Measurements from ENCODE around the gene MYT1.

The MYT1 gene

DNA sequence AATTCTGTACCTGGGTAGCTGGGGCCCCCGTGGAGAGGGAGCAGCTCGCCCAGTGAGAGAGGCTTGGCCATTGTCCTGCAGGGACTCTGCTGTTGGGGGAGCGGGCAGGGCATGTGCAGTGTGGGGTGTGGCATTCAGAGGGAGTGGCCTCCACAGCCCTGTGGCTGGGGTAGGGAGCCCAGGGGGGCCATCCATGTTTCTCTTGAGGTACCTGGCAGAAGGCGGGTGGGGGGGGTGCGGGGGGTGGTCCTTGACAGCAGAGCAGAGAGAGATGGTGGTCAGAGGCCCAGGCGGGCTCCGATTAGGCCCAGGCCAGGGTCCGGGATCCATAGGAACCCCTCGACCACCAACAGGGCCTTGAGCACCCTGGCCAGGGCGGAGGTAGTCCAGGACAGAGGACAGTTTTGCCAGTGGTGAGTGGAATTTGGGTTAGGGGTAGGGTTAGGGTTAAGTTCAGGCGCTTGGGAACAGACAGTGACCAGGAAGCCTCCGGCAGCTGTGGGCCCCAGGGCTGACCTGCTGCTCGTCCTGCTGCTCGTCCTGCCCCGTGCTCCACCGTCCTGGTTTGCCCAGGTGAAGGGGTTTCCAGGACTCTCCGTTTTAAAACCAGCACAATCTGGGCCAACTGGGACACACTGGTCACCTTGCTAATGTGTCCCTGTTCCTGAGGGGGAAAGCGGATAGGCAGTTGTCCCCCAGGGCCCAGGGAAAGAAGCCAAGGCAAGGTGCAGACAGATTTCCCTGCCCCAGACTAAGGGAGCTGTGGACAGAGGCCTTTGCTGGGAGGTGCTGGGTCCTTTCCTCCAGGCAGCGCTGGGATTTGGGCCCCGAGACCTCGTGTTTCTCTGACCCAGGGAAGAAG lies 24.8 kb upstream of the MYT1 start:
- no peak for DNase-seq

DNA sequence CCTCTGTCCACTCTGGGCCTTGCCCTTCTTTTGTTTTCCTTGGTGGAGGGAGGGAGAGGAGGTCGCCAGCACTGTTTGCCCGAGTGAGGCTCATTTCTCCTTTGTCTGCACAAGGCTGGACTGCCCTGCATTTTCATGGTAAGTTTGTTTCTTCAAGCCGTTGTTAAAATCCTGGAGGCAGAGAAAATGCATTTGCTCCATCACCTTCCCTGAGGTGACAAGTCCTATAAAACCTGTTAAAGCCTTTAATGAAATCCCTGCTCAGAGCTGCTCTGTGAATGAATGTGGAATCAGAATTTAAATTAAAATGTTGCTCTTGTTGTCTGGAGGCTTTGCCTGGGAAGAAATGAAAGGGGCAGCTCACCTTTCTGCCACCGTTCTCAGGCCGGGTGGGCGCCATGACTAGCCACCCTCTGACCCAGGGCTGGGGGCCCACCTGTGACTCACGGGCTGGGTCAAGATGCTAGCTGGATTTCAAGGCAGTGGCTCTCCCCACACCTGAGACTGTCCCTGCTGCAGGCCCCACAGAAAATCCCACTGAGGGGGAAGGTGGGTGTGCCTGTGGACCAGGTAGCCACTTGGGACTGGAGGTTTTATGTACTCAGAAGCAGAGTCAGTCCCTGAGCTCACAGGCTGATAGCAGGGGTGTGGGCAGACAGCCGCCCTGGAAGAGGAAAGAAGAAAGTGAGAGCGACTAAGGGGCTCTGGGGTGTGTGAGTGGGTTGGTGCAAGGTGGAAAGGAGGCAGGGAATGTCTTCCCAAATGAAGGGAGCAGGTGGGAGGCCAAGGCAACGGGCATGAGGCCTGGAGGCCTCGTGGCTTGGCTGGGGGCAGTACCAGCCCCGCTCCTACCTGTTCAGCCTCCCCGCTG lies 24.0 kb upstream of the MYT1 start:
- no peak for DNase-seq

GRCh38 chr20:64140956-64141355 lies 23.3 kb upstream of the MYT1 start:
- no peak for DNase-seq

DNA sequence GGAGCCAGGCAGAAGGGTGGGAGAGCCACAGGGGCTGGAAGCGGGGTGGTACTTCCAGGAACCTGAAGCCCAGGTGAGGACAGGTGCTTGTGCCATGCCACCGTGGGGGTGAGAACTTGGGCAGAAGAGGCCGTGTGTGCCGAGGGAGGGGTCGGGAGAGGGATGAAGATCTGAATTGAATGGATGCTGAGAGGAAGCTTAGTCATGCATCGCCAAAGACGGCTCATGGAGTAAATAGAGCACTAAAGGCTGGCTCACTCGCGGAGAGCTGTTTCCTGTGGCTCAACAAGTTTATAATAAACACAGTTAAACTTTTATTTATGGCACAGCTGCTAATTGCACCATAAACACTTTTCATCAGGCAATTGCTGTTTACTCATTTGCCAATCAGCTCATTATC lies 21.7 kb upstream of the MYT1 start:
- DNase-seq, result no peak

DNA sequence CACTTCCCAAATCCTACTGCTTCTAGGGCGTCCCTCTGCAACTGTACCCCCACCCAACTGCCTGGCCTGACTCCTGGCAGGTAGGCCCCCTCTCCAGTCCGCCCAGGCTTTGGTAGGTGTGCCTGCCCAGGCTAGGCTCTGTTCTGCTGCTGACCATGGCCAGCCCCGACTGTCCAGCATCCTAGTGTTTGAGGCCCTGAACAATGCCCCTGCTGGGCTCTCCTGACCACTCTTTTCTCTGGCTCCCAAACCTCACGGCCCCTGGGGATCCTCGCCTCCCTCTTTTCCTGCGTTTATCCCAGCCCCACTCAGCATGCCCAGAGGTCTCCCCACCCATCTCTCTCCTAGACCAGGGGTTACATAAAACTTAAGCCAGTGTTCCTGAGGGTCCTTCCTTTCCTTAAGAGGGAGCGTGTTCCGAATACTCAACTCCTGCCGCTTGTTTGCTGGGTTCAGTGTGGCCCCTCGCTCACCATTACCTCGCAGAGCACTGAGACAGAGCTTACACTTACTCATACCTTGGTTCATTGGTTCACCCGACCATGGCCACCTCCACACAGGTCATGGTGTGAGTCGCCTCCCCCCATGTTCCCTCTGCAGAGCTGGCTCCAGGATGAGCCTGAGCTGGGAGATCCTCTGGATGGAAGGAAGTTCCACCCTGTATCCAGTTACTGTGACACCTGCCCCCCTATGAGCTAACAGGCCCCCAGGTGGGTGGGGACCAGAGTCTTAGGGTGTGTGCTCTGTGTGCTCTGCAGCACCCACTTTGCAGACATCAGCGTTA lies 21.0 kb upstream of the MYT1 start:
- no peak for DNase-seq

GRCh38 chr20:64144144-64144912 lies 19.9 kb upstream of the MYT1 start:
- DNase-seq, result no peak

DNA sequence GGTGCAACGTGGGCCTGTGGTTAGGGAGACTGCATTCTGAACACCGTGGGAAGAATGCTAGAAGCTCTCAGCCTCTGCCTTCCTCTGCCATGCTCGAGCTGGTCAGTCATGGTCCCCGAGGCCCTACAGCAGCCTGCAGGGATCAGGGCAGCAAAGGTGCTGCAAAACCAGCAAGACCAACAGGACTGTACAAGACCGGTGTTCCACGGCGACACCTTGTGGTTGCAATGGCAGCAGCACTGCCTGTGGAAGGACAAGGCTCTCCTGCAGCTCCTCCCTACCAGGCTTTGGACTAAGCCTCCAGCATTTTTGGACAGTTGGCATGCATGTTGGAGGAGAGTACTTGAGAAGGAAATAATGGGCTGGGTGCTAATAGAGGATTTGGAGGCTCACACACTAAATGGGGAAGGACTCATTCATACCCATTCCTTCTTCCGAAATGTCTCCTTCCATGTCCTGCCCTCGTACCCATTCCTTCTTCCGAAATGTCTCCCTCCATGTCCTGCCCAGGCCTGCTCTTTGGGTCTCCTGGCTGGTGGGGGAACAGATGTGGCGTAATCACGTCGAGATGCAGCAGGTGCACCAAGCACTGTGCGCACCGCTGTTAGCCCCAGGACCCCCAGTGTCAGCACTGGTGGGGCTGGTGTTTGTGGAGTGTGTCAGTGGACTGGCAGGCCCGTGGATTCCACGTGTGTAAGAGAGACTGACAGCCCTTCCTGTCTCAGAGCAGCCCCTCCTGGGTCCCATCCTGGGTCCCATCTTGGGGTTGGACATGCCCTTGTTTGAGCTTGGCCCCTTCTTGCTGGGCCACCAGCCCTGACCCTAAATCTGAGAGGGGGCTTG lies 18.6 kb upstream of the MYT1 start:
- DNase-seq, result no peak

DNA sequence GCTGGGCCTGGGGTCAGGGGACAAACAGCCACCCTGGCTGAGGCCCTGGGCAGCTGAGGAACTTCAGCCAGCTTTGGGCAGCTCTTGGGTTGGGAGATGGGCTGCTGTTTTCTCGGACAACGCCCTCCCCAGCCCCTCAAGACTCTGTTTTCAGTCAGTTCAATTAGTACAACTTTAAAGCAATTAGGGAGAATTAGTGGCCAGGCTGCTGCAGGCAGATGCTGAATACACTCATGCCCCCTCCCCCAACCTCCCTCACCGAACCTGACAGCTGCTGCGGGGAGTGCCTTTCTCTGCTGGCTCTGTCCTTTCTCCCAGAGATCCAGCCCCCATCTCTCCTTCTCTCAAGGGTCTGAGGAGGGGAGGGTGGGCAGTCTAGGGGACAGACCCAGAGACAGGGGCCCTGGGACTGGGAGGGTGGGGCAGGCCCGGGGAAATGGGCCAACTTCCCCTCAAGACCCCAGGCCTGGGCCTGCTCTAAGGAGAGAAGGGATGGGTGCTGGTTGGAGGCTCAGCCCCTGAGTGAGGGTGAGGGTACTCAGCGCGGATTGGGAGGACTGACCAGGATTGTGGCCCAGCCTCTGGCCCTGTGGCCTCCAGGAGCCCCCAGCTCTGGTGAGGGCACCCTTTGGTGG lies 17.8 kb upstream of the MYT1 start:
- no peak for DNase-seq

- DNase-seq, result peak in 2 of 56 donors; percentile 11 to 36
Observed at GRCh38 chr20:64146936-64147477, 17.2 kb upstream of the MYT1 start.

DNA sequence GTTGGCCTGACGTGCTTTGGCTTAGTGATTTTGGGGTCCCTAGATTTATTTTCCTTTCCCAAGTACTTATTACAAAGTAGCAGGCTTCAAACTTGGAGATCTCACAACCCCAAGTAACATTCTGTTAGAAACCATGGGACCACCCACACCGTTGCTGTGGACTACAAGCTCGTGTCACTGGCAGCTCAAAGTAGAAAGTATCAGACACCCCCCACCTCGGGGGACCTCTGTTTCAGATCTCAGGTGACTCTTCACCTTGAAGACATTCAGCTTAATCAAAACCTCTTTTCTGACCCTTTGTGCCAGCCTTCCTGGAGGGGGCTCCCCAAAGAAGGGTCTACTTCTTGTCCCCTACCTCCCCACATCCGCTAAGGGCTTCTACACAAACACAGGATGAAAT lies 15.7 kb upstream of the MYT1 start:
- no peak for DNase-seq

DNA sequence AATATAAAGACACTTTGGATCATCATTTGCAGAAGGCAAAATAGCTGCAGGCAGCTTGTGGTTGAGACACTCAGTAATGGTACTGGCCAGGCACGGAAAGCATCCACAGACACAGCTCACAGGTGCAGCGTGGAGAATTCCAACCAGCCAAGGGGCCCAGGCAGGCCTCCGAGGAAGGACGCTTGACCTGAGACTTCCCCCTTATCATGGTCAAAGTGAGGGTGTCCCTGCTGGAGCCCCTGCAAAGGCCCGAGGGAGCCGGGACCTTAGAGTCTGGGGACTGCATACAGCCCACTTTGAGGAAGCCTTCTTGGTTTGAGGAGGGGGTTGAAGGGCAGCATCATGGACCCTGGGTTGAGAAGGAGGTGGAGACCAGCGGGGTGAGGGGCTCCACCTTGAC lies 15.1 kb upstream of the MYT1 start:
- no peak for DNase-seq

DNA sequence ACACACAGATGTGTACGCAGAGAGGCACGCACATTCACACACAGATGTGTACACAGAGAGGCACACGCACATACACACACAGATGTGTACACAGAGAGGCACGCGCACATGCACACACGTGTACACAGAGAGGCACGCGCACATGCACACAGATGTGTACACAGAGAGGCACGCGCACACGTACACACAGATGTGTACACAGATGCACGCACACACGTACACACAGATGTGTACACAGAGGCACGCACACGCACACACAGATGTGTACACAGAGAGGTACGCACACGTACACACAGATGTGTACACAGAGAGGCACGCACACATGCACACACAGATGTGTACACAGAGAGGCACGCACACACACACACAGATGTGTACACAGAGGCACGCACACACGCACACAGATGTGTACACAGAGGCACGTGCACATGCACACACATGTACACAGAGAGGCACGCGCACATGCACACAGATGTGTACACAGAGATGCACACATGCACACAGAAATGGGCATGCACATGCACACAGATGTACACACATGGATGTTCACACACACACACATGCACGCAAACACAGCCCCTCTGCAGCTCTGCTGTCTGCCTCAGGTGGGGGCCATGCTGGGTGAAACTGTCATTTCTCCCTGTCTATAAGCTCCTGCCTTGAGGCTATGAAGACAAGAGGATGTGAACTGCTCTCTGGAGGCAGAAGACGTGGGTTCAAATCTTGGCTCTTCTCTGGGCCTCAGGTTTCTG lies 14.3 kb upstream of the MYT1 start:
- no peak for DNase-seq

GRCh38 chr20:64150756-64151632 lies 13.3 kb upstream of the MYT1 start:
- DNase-seq, result no peak

DNA sequence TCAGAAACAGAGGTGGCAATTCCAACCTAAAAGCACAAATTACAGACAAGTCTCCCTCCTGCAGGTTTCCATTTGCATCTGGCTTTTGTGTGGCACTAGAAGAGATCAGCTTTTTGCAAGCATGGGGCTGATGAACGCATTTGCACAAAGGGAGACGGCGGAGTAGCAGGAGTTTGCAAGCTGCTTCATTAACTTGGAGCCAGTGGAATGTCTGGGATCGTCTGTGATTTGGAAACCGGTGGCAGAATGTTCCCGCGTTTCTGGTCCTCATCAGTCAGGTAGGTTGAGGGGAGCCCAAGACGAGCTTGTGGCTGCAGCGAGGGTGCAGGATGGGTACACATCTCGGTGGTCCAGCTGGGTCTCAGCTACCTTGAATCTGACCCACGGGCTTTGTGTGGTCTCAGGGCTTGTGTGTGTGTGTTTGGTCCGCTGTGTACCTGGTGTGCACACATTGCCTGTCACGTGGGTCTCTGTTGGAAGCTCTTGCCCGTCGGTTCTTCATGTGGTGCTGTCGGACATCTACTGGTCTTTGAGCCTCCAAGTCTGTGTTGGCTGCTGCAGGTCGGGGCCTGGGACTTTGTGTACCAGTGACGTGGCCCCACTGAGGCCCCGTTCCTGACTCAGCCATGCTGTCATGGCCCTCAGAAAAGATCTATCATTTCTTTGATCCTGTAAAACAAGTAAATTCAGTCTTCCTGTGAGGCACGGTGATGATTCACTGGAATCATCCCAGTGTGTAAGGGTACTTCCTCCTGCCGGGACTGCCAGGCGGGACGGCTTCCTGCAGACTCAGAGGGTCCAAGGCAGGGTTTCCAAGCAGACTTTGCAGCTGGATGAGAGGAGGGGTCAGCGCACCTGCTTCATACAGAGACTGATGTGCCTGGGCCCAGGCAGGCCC lies 12.4 kb upstream of the MYT1 start:
- DNase-seq, result peak in 1 of 56 donors; percentile 38

DNA sequence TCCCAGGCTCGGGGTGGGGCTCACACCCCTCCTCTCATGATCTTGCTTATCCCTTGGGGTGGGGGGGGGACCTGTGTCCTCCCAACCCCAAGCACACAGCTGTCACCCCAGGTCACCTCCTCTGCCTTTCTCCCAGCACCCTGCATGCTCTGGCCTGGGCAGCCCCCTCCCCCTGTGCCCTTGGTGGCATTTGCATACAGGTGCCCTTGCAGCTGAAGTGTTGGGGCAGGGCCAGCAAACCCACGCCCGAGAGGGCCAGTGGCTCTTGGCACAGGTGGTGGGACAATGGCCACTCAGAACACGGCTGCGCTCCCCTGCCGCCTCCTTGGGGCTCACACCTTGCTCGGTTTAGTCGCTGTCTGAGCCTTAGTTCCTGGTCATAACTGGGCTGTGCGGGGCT lies 11.3 kb upstream of the MYT1 start:
- no peak for DNase-seq

DNA sequence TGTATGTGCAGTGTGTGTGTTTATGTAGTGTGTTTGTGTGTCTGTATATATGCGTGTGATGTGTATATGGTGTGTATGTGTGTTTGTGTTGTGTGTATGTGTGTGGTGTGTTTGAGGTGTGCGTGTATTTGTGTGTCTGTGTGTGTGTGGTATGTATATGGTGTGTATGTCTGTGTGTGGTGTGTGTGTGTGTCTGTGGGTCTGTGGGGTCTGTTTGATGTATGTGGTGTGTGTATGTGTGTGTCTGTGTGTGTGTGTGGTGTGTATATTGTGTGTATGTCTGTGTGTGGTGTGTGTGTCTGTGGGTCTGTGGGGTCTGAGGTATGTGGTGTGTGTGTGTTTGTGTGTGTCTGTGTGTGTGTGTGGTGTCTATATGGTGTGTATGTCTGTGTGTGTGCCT lies 10.8 kb upstream of the MYT1 start:
- DNase-seq, result no peak

Data from nucleus accumbens (tissue), 56 donors.